ENCODE results near the gene CCDC82.

DNA sequence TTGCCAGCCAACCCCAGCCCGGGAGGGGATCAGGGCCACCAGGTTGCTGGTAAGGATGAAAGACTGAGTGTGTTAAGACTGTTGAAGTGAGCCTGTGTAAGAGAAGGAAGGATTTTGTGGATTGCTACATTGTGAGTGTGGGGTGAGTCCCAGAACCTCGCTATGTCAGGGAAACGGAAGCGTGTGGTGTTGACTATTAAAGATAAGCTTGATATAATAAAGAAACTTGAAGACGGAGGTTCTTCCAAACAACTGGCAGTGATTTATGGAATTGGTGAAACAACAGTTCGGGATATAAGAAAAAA is 728 bp upstream of the CCDC82 start:
- TF ChIP-seq POLR2A (IDR thresholded peaks at IDR 0.05), result no peak
- TF ChIP-seq, protein P1, sequence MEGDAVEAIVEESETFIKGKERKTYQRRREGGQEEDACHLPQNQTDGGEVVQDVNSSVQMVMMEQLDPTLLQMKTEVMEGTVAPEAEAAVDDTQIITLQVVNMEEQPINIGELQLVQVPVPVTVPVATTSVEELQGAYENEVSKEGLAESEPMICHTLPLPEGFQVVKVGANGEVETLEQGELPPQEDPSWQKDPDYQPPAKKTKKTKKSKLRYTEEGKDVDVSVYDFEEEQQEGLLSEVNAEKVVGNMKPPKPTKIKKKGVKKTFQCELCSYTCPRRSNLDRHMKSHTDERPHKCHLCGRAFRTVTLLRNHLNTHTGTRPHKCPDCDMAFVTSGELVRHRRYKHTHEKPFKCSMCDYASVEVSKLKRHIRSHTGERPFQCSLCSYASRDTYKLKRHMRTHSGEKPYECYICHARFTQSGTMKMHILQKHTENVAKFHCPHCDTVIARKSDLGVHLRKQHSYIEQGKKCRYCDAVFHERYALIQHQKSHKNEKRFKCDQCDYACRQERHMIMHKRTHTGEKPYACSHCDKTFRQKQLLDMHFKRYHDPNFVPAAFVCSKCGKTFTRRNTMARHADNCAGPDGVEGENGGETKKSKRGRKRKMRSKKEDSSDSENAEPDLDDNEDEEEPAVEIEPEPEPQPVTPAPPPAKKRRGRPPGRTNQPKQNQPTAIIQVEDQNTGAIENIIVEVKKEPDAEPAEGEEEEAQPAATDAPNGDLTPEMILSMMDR (IDR thresholded peaks at IDR 0.05), result no peak
